Retinal pigment epithelial cell (primary cell): ENCODE data around the gene CHAC1.

Experiments used
- DNase-seq: peaks from one replicate; pipeline ENCODE4 v3.0.0-alpha.2; 2010; ENCODE audit warnings: low read depth
- H3K4me3 ChIP-seq: 2 replicates; pipeline ENCODE4 v1.5.1; 2011; ENCODE audit warnings: mild to moderate bottlenecking, low read length, control low read depth, moderate library complexity
- TF ChIP-seq, protein P1 (sequence below): conservative IDR thresholded peaks from 2 replicates; pipeline ENCODE4 v1.5.1; 2011; ENCODE audit warnings: low read depth, low read length, control low read depth, inconsistent platforms

The CHAC1 gene

DNA sequence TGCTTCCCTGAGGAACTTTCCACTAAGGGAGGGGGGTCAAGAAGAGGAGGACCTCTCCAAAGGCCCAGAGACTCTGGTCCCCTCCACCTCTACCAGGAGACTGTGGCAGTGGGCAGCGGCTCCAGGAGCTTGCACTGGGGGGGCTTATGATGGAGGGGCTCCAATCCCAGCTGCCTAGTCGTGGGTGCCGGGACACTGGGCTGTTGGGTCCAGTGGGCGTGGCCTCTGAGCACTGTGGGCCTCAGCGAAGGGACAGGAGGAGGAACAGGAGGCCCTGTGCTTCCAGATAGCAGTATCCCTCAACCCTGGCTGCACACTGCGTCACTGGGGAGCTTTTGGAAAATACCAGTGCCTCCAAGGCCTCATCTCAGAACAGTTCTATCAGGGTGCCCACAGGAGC is 37.6 kb upstream of the CHAC1 start:
- TF ChIP-seq, protein P1, sequence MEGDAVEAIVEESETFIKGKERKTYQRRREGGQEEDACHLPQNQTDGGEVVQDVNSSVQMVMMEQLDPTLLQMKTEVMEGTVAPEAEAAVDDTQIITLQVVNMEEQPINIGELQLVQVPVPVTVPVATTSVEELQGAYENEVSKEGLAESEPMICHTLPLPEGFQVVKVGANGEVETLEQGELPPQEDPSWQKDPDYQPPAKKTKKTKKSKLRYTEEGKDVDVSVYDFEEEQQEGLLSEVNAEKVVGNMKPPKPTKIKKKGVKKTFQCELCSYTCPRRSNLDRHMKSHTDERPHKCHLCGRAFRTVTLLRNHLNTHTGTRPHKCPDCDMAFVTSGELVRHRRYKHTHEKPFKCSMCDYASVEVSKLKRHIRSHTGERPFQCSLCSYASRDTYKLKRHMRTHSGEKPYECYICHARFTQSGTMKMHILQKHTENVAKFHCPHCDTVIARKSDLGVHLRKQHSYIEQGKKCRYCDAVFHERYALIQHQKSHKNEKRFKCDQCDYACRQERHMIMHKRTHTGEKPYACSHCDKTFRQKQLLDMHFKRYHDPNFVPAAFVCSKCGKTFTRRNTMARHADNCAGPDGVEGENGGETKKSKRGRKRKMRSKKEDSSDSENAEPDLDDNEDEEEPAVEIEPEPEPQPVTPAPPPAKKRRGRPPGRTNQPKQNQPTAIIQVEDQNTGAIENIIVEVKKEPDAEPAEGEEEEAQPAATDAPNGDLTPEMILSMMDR, result no peak
- DNase-seq, result no peak
- H3K4me3 ChIP-seq, result no peak overlapping the region

DNA sequence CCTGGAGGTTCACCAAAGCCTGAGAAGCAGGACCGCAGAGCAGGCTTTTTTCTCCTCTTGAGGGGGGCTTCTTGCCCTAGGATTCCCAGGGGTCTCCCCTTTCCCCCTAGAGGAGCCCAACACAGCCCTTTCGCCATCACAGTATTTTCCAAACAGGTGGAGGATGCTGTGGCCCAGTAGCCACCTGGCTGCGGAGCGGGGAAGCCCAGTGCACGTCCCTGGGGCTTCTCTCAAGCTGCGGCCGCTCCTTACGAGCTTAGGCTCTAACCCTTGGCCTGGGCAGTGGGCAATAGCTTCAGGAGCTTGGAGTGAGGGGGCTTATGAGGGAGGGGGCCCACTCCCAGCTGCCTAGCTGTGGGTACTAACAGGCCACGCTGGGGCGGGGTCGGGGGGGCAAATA is 35.7 kb upstream of the CHAC1 start:
- H3K4me3 ChIP-seq, result no peak overlapping the region
- TF ChIP-seq, protein P1, result no peak

DNA sequence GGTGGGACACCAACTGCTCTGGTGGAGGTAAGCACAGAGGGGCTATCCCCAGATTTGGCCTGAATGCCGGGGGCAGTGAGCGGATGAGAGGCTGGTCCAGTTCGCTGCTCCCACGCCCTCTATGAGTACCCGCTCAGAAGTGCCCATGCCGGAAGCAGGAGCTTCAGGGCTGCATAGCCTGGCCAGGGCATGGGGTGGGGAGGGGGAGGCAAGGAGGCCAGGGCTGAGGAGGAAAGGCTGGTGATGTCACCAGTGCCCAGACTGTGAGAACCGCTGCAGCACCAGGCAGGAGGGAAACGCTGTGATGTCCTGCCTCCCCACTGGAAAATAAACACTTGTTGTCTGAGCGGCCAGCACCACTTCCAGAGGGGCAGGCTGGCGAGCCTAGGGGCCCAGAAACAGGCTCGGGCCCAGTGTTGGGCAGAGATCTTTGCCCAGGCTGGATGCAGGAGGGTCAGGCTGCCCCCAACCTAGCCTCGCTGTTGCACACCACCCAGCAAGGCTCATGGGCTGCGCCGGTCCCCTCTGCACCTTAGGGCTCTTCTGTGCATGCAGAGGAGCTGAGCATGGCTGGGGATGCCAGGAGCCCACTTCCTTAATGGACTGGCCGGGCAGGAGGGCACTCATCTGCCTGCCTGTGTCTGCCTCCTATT is 35.0 kb upstream of the CHAC1 start:
- no peak for DNase-seq
- TF ChIP-seq, protein P1, result no peak
- no peak overlapping the region for H3K4me3 ChIP-seq

More for the DNA sequence above, 35.7 kb upstream of the CHAC1 start:
- DNase-seq, result no peak

DNA sequence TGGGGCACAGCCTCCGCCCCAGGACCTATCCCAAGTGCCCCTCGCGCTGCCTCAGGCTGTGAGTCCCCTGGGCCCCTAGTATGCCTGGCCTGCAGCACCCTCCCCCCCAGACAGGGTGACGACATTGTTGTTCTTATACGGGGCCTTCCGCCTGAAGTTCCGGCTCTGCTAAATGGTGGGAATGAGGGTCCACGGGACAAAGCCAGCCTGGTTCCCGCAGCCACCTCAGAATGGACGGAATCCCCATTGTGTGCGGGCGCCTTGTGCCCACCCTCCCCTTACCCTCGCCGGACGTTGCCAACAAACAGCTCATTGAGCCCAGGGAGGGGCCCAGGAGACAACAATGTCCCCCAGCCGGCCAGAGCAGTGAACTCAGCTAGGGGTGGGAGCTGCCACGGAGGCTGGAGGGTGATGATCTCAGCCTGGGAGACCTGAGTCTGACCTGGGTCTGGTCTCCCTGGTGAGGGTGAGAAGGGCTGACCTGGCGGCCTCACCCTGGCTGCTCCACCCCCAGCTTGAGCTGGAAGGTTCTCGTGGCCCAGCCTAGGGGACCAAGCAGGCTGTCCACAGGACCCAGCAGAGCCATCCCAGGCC is 34.4 kb upstream of the CHAC1 start:
- H3K4me3 ChIP-seq, result no peak overlapping the region
- no peak for DNase-seq
- TF ChIP-seq, protein P1, result no peak

DNA sequence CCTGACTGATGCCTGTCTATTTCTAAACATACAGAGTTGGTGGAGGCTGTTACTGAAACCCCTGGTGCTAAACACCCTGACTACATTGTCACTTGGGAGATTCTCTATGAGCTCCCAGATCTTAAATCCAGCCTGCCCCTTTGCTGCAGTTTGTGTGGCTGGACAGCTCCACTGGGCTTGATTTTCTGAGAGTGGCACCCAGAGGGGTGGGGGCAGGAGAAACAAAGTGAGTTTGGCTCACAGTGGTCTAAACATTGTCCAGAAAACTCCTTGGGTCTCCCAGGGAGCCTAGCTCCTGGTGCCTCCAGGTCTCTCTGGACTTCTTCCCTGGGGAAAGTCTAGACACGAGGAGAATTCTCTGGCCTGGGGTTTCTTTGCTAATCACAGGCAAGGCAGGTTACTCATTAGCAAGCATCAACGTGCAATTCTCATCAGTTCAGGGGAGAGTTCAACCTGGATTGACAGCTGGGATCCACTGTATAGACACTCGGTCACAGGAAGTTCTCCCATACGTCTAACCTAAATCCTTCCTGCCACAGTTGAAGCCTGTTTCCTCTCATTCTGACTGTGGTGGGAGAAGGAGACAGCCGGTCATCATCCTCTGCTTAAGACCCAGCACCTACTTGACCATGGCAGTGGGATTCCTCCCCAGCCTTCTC is 31.2 kb upstream of the CHAC1 start:
- TF ChIP-seq, protein P1, result no peak
- no peak for DNase-seq
- H3K4me3 ChIP-seq, result no peak overlapping the region

DNA sequence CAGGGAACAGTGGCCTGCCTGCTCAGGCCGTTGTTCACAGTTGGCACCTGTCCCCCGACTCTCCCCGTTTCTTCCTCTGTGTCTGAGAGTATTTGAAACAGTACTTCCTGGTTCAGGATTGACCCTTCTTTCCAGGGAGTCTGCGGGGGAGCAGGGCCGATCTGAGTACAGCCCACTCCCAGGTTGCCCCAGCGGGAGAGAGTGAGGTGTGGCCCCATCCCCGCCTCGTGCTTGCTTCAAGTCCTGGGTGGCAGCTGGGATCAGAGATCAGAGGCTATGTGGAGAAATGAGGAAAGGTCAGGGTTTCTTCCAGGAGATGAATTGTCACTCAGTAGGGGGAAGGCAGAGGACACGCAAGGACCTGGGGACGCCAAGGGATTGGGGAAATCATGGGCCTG is 30.7 kb upstream of the CHAC1 start:
- TF ChIP-seq, protein P1, result no peak
- no peak overlapping the region for H3K4me3 ChIP-seq
- no peak for DNase-seq

DNA sequence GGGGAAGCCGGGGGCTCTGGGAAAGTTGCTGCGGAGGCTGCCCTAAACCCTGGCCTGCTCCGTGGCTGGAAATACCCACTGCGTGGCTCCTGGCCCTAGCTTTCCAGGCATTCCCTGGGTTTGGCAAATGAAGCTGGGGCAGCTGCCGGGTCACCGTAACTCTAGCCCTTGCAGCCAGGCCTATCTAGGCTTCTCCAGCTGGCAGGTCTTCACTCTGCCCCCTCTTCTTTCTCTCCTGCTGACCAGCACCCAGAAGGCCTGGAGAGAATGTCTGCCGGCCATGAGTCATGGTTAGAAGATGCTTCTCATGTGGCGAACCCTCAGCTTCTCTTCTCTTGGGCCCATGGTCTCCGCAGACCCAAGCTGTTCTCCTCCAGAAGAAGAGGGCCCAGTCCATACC is 29.7 kb upstream of the CHAC1 start:
- TF ChIP-seq, protein P1, result no peak
- DNase-seq, result no peak
- H3K4me3 ChIP-seq, result no peak overlapping the region
